ENCODE measurements around the gene FBXL7. TPM values are rescaled to one million over a fixed set of nuclear protein-coding genes. Genes with fewer than 3 reads are reported as not detected.

Gene FBXL7
- total and polyA plus RNA-seq, 4 donors, result 0.24 to 1.4 (median 1.2) TPM

GRCh38 chr5:15850939-15851341 lies 351.0 kb downstream of the FBXL7 start:
- H3K9me3 ChIP-seq (ENCODE audit: control insufficient read depth in 4 of 4, low read length in 3 of 4), result no peaks in the 10 kb centered on the region
- no peaks in the 10 kb centered on the region for H3K36me3 ChIP-seq (ENCODE audit: control insufficient read depth in 4 of 4, insufficient read depth in 3 of 4, low read depth in 1 of 4, low read length in 3 of 4)
- H3K4me1 ChIP-seq (ENCODE audit: control insufficient read depth in 4 of 4, insufficient read depth in 4 of 4, low read length in 3 of 4), result peaks cover 0 to 12% (median 8%) of the 10 kb centered on the region in 4 donors
- no peak overlapping the region for H3K9ac ChIP-seq (ENCODE audit: low read depth in 1 of 2, low read length in 2 of 2)
- no peak for DNase-seq (ENCODE audit: low spot score)
- no peak for TF ChIP-seq RXRA (IDR thresholded peaks at IDR 0.05)
- TF ChIP-seq MAX (IDR thresholded peaks at IDR 0.05), result no peak
- TF ChIP-seq YY1 (IDR thresholded peaks at IDR 0.05), result no peak
- no peak for TF ChIP-seq EGR1 (IDR thresholded peaks at IDR 0.05; ENCODE audit: low read depth in 2 of 2)
- no peak for TF ChIP-seq NR2F2 (IDR thresholded peaks at IDR 0.05)
- no peak for TF ChIP-seq RAD21 (IDR thresholded peaks at IDR 0.05)
- no peak for TF ChIP-seq REST (IDR thresholded peaks at IDR 0.05)
- TF ChIP-seq ATF3 (IDR thresholded peaks at IDR 0.05), result no peak
- TF ChIP-seq TAF1 (conservative IDR thresholded peaks at IDR 0.05), result no peak
- TF ChIP-seq SP1 (IDR thresholded peaks at IDR 0.05), result no peak
- TF ChIP-seq FOXA1 (IDR thresholded peaks at IDR 0.05), result no peak
- TF ChIP-seq ZBTB33 (IDR thresholded peaks at IDR 0.05), result no peak
- TF ChIP-seq GABPA (IDR thresholded peaks at IDR 0.05 in 1 of 2, conservative IDR thresholded peaks at IDR 0.05 in 1 of 2), result no peak
- no peak for TF ChIP-seq FOXA2 (IDR thresholded peaks at IDR 0.05)
- TF ChIP-seq HNF4A (conservative IDR thresholded peaks at IDR 0.05), result no peak
- no peak for TF ChIP-seq HNF4G (IDR thresholded peaks at IDR 0.05)
- TF ChIP-seq CTCF (IDR thresholded peaks at IDR 0.05; ENCODE audit: low read depth, low read length, missing input control), result no peak
- no peak for TF ChIP-seq JUND (IDR thresholded peaks at IDR 0.05)
- H3K4me3 ChIP-seq (ENCODE audit: low read depth in 1 of 3, low read length in 3 of 3), result no peak overlapping the region
- H3K27ac ChIP-seq (ENCODE audit: low read depth in 1 of 2, low read length in 2 of 2), result no peak overlapping the region
- 54% methylated on average over 6 of the region's 6 CpGs for WGBS
- no peaks in the 10 kb centered on the region for H3K27me3 ChIP-seq (ENCODE audit: control insufficient read depth in 4 of 4, insufficient read depth in 4 of 4, low read length in 3 of 4)

Data from liver (tissue), 9 donors.